Spleen (tissue), 11 donors: Measurements from ENCODE around the gene AOAH. TPM values are rescaled to one million over a fixed set of nuclear protein-coding genes. Genes with fewer than 3 reads are reported as not detected.
A peak's percentile ranks its signal among the peaks of the same experiment; 100 is the strongest.

Source experiments
- DNase-seq: peaks from one replicate; pipeline ENCODE4 v3.0.0-alpha.2; 2020
- H3K27ac ChIP-seq, 8 donors: fragments of 200-600 bp; sonication (generic) in 7 of 8; 1 replicate in 4 of 8; 2 replicates in 4 of 8; pipeline versions ENCODE4 v1.5.0 to v1.8.0; 2016 to 2021; ENCODE audit warnings: inconsistent platforms in 4 of 8, mild to moderate bottlenecking in 4 of 8, moderate library complexity in 1 of 8
- H3K27me3 ChIP-seq, 7 donors: fragments of 200-600 bp; sonication (generic) in 6 of 7; replicated peaks in 1 of 7; 1 replicate in 4 of 7; 2 replicates in 3 of 7; pipeline versions ENCODE4 v1.5.0 to v1.8.0; 2016 to 2021; ENCODE audit warnings: inconsistent platforms in 3 of 7, mild to moderate bottlenecking in 1 of 7
- H3K36me3 ChIP-seq, 6 donors: fragments of 200-600 bp; sonication (generic) in 5 of 6; 1 replicate in 4 of 6; 2 replicates in 2 of 6; pipeline versions ENCODE4 v1.5.0 to v1.8.0; 2016 to 2021; ENCODE audit warnings: inconsistent platforms in 2 of 6
- H3K4me1 ChIP-seq, 6 donors: fragments of 200-600 bp; sonication (generic) in 5 of 6; 1 replicate in 3 of 6; 2 replicates in 3 of 6; pipeline versions ENCODE4 v1.5.0 to v1.8.0; 2016 to 2021; ENCODE audit warnings: inconsistent platforms in 3 of 6
- H3K4me3 ChIP-seq, 8 donors: fragments of 200-600 bp; sonication (generic) in 7 of 8; 1 replicate in 4 of 8; 2 replicates in 4 of 8; pipeline versions ENCODE4 v1.5.0 to v1.8.0; 2016 to 2021; ENCODE audit warnings: inconsistent platforms in 4 of 8, mild to moderate bottlenecking in 4 of 8, moderate library complexity in 2 of 8
- H3K9me3 ChIP-seq, 8 donors: fragments of 200-600 bp; sonication (generic) in 7 of 8; 1 replicate in 4 of 8; 2 replicates in 4 of 8; pipeline versions ENCODE4 v1.5.0 to v1.8.0; 2016 to 2021; ENCODE audit warnings: inconsistent platforms in 4 of 8
- POLR2A ChIP-seq, 3 donors: fragments of 450-650 bp; IDR thresholded peaks; one replicate each; pipeline ENCODE4 v1.5.1; 2017; ENCODE audit warnings: antibody characterized with exemption in 3 of 3, mild to moderate bottlenecking in 1 of 3
- POLR2AphosphoS5 ChIP-seq, 3 donors: sonication (generic); formaldehyde crosslinking; IDR thresholded peaks; one replicate each; pipeline ENCODE4 v1.5.1; 2017; ENCODE audit warnings: antibody characterized with exemption in 3 of 3
- WGBS, 5 donors: extraction: QIAGEN DNeasy Blood & Tissue Kit in 3 of 5; methylation state at CpG; one replicate each; pipeline versions ENCODE4 v1.1.5 to v1.1.7; 2013 to 2018; 5-methylcytosine and 5-hydroxymethylcytosine counted together
- intact Hi-C: fragments of 100-400 bp; cut with DNase I; formaldehyde crosslinking; loops from one replicate; pipeline ENCODE4 v1.15.0; 2023; ENCODE audit warnings: low total_unique reads
- polyA plus RNA-seq, 3 donors: library from polyadenylated mRNA; stranded (reverse); fragments of 200-250 nt; gene quantifications; one replicate each; pipeline ENCODE4 v1.2.1, GENCODE V29; 2013
- total RNA-seq, 7 donors: library from RNA; depleted of rRNA in 3 of 7; stranded (reverse); fragments of >200 nt in 3 of 7; fragmentation: NEBNext Ultra II Directional in 4 of 7; extraction: Animal tissue kit (Norgen Biotek cat#: 25700) in 4 of 7; gene quantifications; one replicate each; pipeline versions ENCODE4 v1.1.0 to v1.2.1, GENCODE V29; 2016 to 2021
- TF ChIP-seq, protein P1 (sequence below), 11 experiments: fragments of 200-600 bp in 7 of 11; fragments of 450-650 bp in 4 of 11; sonication (generic) in 4 of 11; IDR thresholded peaks in 8 of 11; conservative IDR thresholded peaks in 3 of 11; 1 replicate in 7 of 11; 2 replicates in 4 of 11; pipeline versions ENCODE4 v1.4.0 to v1.8.0; 2016 to 2021; ENCODE audit warnings: antibody characterized with exemption in 11 of 11, inconsistent platforms in 4 of 11, mild to moderate bottlenecking in 1 of 11
- donor health status: healthy with polysubstance abuse.
- donor health status: DM: no; HTN: no; CAD: no; lungs with moderate emphysema.
- donor health status: DM: no; HTN: no; CAD: no.
- donor health status: Bipolar disorder and iron deficiency.
- donor health status: healthy.
- donor health status: DM: no; HTN: no; CAD: no.
- donor health status: DM: yes; HTN: yes; CAD: no.

The AOAH gene
- total and polyA plus RNA-seq, 10 donors = 30.3 to 316 (median 191) TPM

DNA sequence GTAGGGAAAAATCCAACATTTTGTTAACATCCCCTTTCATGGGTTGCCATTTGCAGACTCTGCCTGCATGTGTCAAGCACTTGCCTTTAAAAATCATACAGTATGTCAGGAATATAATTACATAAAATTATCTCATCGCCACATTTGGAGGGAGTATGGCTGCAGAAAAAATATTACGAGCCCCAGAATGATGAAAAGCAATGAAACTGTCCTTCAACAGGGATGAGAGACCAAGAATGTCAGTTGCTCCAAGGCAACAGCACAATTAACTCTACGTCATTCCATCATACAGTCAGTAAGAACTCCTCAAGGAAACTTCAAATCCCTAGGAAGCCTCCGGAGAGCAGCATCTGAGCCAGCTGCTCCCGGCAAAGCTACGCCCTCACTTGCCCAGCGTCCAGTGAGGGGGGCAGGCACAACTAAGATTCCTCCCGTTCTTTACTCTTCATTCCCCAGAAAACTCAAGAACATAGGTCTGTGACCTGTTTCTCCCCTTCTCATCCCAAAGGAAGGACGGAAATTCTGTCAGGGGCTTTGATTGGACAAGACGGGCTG lies 201.8 kb downstream of the AOAH start:
- TF ChIP-seq POLR2A (IDR thresholded peaks at IDR 0.05) (no peak), POLR2AphosphoS5 (IDR thresholded peaks at IDR 0.05) (peak in 1 of 3 donors; percentile 13)
- H3K36me3 ChIP-seq = peaks cover 0 to 89% (median 0%) of the 10 kb centered on the region in 6 donors
- no peaks in the 10 kb centered on the region for H3K4me1 ChIP-seq
- no peak overlapping the region for H3K27ac ChIP-seq
- no peaks in the 10 kb centered on the region for H3K9me3 ChIP-seq
- H3K4me3 ChIP-seq = no peak overlapping the region
- H3K27me3 ChIP-seq = no peaks in the 10 kb centered on the region
- DNase-seq = no peak
- intact Hi-C loops = no loop called here
- 83 to 96% (median 89%) methylated on average over 10 of the region's 10 CpGs for WGBS, 5 donors

DNA sequence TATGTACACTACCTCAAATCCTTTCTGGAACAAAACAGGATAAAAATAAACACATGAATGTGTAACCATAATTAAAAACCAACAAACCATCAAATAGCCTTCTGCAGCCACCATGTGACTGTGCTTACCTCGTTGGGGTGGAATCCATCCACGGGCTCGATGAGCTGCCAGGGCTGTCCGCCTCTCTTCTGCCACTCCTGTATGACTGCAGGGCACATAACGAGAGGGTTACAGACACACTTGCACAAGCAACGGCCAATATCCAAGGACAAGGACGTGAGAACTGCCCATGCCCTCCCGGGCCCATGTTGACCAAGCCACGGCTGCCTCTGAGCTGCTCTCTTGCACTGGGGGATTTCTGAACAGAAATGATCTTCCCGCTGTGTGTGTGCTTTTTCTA lies 202.4 kb downstream of the AOAH start:
- WGBS, 5 donors = 89 to 91% (median 89%) methylated on average over 9 to 10 of the region's 10 CpGs
- DNase-seq = no peak
- intact Hi-C loops = no loop called here
- H3K27me3 ChIP-seq = no peaks in the 10 kb centered on the region
- H3K36me3 ChIP-seq = peaks cover 0 to 83% (median 0%) of the 10 kb centered on the region in 6 donors
- H3K27ac ChIP-seq = no peak overlapping the region
- no peaks in the 10 kb centered on the region for H3K9me3 ChIP-seq
- H3K4me1 ChIP-seq = peaks cover 0 to 1% (median 0%) of the 10 kb centered on the region in 6 donors
- peak in 2 of 3 donors; percentile 10 to 19 for TF ChIP-seq POLR2AphosphoS5 (IDR thresholded peaks at IDR 0.05)
- TF ChIP-seq, protein P1, sequence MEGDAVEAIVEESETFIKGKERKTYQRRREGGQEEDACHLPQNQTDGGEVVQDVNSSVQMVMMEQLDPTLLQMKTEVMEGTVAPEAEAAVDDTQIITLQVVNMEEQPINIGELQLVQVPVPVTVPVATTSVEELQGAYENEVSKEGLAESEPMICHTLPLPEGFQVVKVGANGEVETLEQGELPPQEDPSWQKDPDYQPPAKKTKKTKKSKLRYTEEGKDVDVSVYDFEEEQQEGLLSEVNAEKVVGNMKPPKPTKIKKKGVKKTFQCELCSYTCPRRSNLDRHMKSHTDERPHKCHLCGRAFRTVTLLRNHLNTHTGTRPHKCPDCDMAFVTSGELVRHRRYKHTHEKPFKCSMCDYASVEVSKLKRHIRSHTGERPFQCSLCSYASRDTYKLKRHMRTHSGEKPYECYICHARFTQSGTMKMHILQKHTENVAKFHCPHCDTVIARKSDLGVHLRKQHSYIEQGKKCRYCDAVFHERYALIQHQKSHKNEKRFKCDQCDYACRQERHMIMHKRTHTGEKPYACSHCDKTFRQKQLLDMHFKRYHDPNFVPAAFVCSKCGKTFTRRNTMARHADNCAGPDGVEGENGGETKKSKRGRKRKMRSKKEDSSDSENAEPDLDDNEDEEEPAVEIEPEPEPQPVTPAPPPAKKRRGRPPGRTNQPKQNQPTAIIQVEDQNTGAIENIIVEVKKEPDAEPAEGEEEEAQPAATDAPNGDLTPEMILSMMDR (IDR thresholded peaks at IDR 0.05 in 8 of 11, conservative IDR thresholded peaks at IDR 0.05 in 3 of 11) = no peak
- no peak for TF ChIP-seq POLR2A (IDR thresholded peaks at IDR 0.05)
- no peak overlapping the region for H3K4me3 ChIP-seq

DNA sequence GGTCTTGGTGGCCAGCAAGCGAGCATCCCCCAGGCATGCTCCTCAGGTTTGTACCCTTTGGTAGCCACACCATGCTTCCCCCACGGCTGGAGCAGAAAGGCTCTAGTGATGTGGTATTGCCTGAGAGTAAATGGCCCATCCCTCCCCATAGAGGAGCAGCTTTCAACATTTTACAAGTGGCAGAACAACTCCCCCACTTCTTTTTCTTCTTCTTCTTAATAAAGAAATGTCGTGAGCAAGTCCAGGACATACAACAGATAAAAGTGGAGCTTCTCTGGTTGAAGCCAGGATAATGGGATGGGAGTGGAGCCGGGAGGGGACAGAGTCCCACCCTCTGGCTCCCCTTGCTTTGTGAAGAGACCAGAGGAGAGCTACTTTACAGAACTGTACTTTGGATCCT lies 203.2 kb downstream of the AOAH start:
- H3K4me1 ChIP-seq = peaks cover 0 to 7% (median 0%) of the 10 kb centered on the region in 6 donors
- H3K27ac ChIP-seq = no peak overlapping the region
- H3K4me3 ChIP-seq = no peak overlapping the region
- H3K36me3 ChIP-seq = peaks cover 0 to 76% (median 0%) of the 10 kb centered on the region in 6 donors
- no peak for DNase-seq
- no peaks in the 10 kb centered on the region for H3K27me3 ChIP-seq
- 87 to 96% (median 90%) methylated on average over 4 of the region's 4 CpGs for WGBS, 5 donors
- TF ChIP-seq, protein P1 (IDR thresholded peaks at IDR 0.05 in 8 of 11, conservative IDR thresholded peaks at IDR 0.05 in 3 of 11) = no peak
- TF ChIP-seq POLR2AphosphoS5 (IDR thresholded peaks at IDR 0.05) = no peak
- TF ChIP-seq POLR2A (IDR thresholded peaks at IDR 0.05) = no peak
- intact Hi-C loops = no loop called here
- no peaks in the 10 kb centered on the region for H3K9me3 ChIP-seq

DNA sequence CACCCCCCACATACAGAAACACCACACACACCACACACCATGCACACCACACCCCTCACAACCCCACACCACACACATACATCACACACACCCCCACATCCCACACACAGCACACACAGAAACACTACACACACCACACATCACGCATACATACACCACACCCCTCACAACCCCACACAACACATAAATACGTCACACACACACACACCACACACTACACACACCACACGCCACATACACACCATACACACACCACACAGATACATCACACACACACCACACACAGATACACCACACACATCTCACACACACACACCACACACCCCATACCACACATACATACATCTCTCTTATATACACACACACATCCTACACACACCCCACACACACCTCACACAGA lies 208.4 kb downstream of the AOAH start:
- WGBS, 5 donors = 94 to 97% (median 96%) methylated on average over 3 of the region's 3 CpGs
- no peak for DNase-seq
- intact Hi-C loops = no loop called here

More for the DNA sequence above, 208.4 kb downstream of the AOAH start:
- peaks cover 0 to 7% (median 0%) of the 10 kb centered on the region in 6 donors for H3K4me1 ChIP-seq
- TF ChIP-seq, protein P1 (IDR thresholded peaks at IDR 0.05 in 8 of 11, conservative IDR thresholded peaks at IDR 0.05 in 3 of 11) = no peak
- TF ChIP-seq POLR2A (IDR thresholded peaks at IDR 0.05) (no peak), POLR2AphosphoS5 (IDR thresholded peaks at IDR 0.05) (no peak)
- H3K4me3 ChIP-seq = no peak overlapping the region
- H3K9me3 ChIP-seq = no peaks in the 10 kb centered on the region
- no peaks in the 10 kb centered on the region for H3K27me3 ChIP-seq
- peak overlapping the region in 1 of 8 donors; percentile 33 for H3K27ac ChIP-seq
- peaks cover 0 to 57% (median 3%) of the 10 kb centered on the region in 6 donors for H3K36me3 ChIP-seq
